Astrocyte of the spinal cord (primary cell): ENCODE data around the gene DYNLT2B.
A peak's percentile ranks its signal among the peaks of the same experiment; 100 is the strongest.
"Not testable (repeated sequence)": the region's sequence is repeated elsewhere in the genome, so short reads cannot be mapped to it uniquely, and the experiment has no call there.

Source experiments
- DNase-seq: peaks from one replicate; pipeline ENCODE4 v3.0.0; 2011; ENCODE audit warnings: low read depth, low spot score
- H3K4me3 ChIP-seq: 2 replicates; pipeline ENCODE4 v1.5.1; 2011; ENCODE audit warnings: low read depth, mild to moderate bottlenecking, low read length, moderate library complexity
- in situ Hi-C: cut with HindIII; loops from 2 replicates; pipeline ENCODE4 v1.10.0; 2017; ENCODE audit warnings: low sequenced_read_pairs
- TF ChIP-seq, protein P1 (sequence below): IDR thresholded peaks from 2 replicates; pipeline ENCODE4 v1.5.1; 2012; ENCODE audit warnings: low read depth, mild to moderate bottlenecking, low read length, inconsistent platforms

Gene DYNLT2B

DNA sequence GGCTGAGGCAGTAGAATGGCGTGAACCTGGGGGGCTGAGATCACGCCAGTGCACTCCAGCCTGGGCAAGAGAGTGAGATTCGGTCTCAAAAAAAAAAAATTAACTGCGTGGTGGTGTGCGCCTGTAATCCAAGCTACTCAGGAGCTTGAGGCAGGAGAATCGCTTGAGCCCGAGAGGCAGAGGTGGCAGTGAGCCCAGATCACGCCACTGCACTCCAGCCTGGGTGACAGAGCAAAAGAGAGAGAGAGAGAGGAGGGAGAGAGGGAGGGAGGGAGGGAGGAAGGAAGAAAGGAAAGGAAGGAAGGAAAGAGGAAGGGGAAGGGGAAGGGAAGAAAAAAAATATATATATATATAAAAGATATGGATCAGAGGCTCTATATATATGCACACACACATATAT, 14.1 kb upstream of the DYNLT2B start:
- TF ChIP-seq, protein P1, sequence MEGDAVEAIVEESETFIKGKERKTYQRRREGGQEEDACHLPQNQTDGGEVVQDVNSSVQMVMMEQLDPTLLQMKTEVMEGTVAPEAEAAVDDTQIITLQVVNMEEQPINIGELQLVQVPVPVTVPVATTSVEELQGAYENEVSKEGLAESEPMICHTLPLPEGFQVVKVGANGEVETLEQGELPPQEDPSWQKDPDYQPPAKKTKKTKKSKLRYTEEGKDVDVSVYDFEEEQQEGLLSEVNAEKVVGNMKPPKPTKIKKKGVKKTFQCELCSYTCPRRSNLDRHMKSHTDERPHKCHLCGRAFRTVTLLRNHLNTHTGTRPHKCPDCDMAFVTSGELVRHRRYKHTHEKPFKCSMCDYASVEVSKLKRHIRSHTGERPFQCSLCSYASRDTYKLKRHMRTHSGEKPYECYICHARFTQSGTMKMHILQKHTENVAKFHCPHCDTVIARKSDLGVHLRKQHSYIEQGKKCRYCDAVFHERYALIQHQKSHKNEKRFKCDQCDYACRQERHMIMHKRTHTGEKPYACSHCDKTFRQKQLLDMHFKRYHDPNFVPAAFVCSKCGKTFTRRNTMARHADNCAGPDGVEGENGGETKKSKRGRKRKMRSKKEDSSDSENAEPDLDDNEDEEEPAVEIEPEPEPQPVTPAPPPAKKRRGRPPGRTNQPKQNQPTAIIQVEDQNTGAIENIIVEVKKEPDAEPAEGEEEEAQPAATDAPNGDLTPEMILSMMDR = no peak
- in situ Hi-C loops = no loop called here
- DNase-seq = no peak
- no peak overlapping the region for H3K4me3 ChIP-seq

DNA sequence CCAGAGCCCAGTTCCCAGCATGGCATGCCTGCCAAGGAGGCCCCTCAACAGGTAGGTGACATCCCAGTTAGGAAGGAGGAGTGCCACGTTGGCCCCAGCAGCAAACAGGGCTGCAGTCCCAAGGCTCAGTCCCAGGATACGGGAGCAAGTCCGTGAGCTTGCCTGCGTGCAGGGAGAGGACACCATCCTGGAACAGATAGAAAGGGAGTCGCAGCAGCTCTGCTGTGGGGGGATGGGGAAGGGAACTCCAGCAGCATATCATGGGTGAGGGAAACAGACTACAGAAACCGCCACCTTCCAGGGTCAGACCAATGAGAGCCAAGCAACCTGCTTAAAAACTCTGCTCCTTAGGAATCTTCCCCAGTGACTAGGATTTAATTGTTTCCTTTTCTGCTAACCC, 9.4 kb upstream of the DYNLT2B start:
- no peak overlapping the region for H3K4me3 ChIP-seq
- DNase-seq = no peak
- in situ Hi-C loops = no loop called here
- TF ChIP-seq, protein P1 = no peak

DNA sequence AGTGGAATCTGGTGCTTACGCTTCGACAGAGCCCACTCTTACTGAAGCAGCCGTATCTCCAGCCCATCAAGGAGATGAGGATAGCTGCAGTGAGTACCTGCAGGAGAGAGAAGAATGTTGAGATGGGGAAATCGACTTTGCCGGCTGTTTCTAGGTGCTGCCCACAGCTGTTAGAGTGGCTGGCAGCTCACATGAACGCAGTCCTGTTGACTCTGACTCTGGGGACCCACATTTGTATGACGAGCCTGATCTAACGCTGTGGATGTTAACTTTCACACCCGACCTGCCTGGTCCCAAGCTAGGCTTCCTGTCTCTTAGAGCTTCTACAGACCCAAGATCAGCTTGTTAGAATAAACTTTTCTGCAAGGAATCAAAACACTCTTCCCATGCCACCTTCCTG, 8.9 kb upstream of the DYNLT2B start:
- H3K4me3 ChIP-seq = no peak overlapping the region
- in situ Hi-C loops = no loop called here
- TF ChIP-seq, protein P1 = no peak
- DNase-seq = no peak

DNA sequence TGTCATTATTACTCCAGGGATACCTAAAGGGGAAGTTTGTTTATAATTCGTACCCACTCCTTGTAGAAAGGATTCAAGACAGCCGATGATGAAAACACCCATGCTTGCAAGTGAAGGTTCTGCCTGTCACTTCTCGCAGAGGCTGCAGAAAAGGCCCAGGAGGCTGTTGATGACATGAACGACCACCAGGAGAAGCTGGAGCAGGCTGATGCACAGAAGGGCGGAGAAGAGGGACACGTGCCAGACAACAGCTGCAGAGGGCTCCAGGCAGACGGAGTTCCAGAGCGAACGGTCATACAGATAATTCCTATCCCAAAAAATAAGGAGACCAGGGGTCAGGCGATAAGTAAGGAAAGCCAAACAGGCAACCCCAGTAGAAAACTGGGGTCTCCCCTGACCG, 5.7 kb upstream of the DYNLT2B start:
- TF ChIP-seq, protein P1 = peak; percentile 23
- H3K4me3 ChIP-seq = no peak overlapping the region
- DNase-seq = no peak
- in situ Hi-C loops = no loop called here

DNA sequence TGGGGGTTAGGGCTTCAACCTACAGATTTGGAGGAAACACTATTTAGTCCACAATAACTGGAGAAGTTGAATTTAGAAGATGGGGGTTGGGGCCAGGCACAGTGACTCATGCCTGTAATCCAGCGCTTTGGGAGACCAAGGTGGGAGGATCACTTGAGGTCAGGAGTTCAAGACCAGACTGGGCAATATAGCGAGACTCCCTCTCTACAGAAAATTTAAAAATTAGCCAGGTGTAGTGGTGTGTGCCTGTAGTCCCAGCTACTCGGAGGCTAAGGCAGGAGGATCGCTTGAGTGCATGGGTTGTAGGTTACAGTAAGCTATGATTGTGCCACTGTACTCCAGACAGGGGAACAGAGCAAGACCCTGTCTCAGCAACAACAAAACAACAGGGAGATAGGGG, 5.0 kb upstream of the DYNLT2B start:
- TF ChIP-seq, protein P1 = no peak
- H3K4me3 ChIP-seq = no peak overlapping the region
- in situ Hi-C loops = no loop called here
- no peak for DNase-seq

DNA sequence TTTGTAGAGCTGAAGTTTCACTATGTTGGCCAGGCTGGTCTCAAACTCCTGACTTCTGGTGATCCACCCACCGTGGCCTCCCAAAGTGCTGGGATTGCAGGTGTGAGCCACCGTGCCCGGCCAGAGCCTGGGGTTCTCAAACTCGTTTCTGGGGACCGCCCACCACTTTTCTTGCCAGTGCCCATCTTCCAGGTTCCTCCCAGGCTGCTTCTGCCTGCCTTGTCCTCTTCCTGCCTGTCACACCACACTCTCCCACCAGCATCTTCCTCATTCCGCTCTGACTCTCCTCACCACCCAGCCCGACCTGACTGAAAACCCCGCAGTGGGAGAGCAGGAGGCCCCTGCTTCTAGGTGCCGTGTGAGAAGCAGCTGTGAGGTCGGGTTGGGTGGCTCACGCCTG, 3.1 kb upstream of the DYNLT2B start:
- DNase-seq = no peak
- in situ Hi-C loops = no loop called here
- no peak overlapping the region for H3K4me3 ChIP-seq
- TF ChIP-seq, protein P1 = no peak

DNA sequence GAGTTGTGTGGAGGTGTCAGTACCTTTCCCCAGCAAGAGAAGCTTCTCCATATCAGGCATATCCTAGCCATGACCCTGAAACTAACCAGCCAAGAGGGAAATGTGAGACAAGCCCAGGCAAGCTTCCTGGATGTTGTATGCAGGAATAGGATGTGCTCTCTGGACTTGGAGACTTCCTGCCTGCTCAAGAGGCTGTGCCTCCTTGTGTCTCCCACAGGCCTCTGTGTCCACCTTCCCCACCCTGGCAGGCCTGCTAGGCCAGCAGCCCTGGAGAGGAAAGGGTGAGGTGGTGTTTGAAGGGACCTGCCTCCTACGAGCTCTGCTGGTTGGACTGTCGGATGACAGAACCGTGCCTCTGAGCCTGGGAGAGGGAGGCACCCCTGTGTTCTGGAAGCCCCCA, 2.1 kb upstream of the DYNLT2B start:
- in situ Hi-C loops = no loop called here
- no peak for DNase-seq
- TF ChIP-seq, protein P1 = no peak
- no peak overlapping the region for H3K4me3 ChIP-seq

DNA sequence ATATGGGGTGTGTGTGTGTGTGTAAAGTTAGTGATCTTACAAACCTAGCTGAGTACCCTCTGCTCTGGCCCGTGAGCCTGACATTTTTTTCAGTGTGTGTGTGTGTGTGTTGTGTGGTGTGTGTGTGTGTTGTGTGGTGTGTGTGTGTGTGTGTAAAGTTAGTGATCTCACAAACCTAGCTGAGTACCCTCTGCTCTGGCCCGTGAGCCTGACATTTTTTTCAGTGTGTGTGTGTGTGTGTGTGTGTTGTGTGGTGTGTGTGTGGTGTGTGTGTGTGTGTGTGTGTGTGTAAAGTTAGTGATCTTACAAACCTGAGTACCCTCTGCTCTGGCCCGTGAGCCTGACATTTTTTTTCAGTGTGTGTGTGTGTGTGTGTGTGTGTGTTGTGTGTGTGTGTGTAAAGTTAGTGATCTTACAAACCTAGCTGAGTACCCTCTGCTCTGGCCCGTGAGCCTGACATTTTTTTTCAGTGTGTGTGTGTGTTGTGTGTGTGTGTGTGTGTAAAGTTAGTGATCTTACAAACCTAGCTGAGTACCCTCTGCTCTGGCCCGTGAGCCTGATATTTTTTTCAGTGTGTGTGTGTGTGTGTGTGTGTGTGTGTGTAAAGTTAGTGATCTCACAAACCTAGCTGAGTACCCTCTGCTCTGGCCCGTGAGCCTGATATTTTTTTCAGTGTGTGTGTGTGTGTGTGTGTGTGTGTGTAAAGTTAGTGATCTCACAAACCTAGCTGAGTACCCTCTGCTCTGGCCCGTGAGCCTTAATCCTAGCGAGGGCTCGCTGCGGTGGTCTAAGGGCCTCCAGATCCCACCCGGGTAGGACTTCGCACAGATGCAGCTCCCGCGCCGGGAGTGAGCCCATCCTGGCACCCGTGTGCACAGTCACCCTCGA, 997 bp downstream of the DYNLT2B start:
- peak; percentile 29 for DNase-seq
- H3K4me3 ChIP-seq = peak overlapping the region; percentile 80
- in situ Hi-C loops = not testable (repeated sequence)
